ENCODE measurements around the gene LHX4.

DNA sequence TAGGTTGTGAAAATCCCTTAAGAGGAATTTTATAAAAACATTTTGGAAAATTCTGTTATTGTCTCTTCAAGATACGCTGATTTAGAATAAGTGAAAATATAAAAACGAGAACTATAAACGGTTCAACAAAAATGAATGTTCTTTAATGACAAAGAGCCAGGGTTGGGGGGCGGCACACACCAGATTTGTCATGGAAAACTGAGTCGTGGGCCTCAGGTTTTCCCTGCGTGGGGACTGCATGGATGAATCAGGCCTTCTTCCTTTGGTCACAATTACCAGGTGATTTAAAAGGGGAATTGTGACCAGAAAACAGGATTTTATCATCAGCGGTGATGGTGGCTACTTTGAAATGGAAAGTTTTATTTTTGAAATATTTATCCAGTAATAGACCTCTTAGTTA, 8.6 kb downstream of the LHX4 start:
- TF ChIP-seq CTCF (IDR thresholded peaks at IDR 0.05), result no peak
- no peak for TF ChIP-seq POLR2A (IDR thresholded peaks at IDR 0.05)

Measured in breast epithelium (tissue), 3 donors.